WTC11 (cell line): ENCODE measurements around the gene HPS5.

Source experiments
- ATF1 ChIP-seq: sonication (generic); formaldehyde crosslinking; IDR thresholded peaks from 2 replicates; pipeline ENCODE4 v1.8.1; 2023; ENCODE audit warnings: mild to moderate bottlenecking, moderate library complexity, missing genetic modification reagents
- CREB1 ChIP-seq: sonication (generic); formaldehyde crosslinking; IDR thresholded peaks from 2 replicates; pipeline ENCODE4 v1.8.0; 2023; ENCODE audit warnings: mild to moderate bottlenecking, missing genetic modification reagents
- JUN ChIP-seq: sonication (generic); formaldehyde crosslinking; IDR thresholded peaks from 2 replicates; pipeline ENCODE4 v1.8.0; 2023; ENCODE audit warnings: mild to moderate bottlenecking, missing genetic modification reagents
- NR2C2 ChIP-seq: sonication (generic); formaldehyde crosslinking; IDR thresholded peaks from 2 replicates; pipeline ENCODE4 v1.8.0; 2022; ENCODE audit warnings: mild to moderate bottlenecking, missing genetic modification reagents
- NR3C1 ChIP-seq: sonication (generic); formaldehyde crosslinking; conservative IDR thresholded peaks from 2 replicates; pipeline ENCODE4 v1.8.1; 2023; ENCODE audit warnings: low read depth, mild to moderate bottlenecking, missing genetic modification reagents
- RORB ChIP-seq: fragments of 250-450 bp; sonication (Bioruptor Pico); IDR thresholded peaks from 2 replicates; pipeline ENCODE4 v1.9.0; 2021; ENCODE audit warnings: mild to moderate bottlenecking
- TCF7 ChIP-seq: sonication (generic); formaldehyde crosslinking; IDR thresholded peaks from 2 replicates; pipeline ENCODE4 v1.8.0; 2022; ENCODE audit warnings: mild to moderate bottlenecking, low read depth, missing genetic modification reagents, moderate library complexity
- ZNF121 ChIP-seq: sonication (generic); formaldehyde crosslinking; IDR thresholded peaks from 2 replicates; pipeline ENCODE4 v1.8.0; 2023; ENCODE audit warnings: missing genetic modification reagents
- TF ChIP-seq, protein P1 (sequence below): fragments of 200-600 bp; IDR thresholded peaks from 2 replicates; pipeline ENCODE4 v1.8.0; 2022; ENCODE audit warnings: antibody characterized with exemption
- TF ChIP-seq, protein P2 (sequence below): sonication (generic); formaldehyde crosslinking; IDR thresholded peaks from 2 replicates; pipeline ENCODE4 v1.8.0; 2023; ENCODE audit warnings: missing genetic modification reagents, mild to moderate bottlenecking, borderline replicate concordance
- TF ChIP-seq, protein P3 (sequence below): sonication (generic); formaldehyde crosslinking; IDR thresholded peaks from 2 replicates; pipeline ENCODE4 v1.8.0; 2023; ENCODE audit warnings: missing genetic modification reagents

DNA sequence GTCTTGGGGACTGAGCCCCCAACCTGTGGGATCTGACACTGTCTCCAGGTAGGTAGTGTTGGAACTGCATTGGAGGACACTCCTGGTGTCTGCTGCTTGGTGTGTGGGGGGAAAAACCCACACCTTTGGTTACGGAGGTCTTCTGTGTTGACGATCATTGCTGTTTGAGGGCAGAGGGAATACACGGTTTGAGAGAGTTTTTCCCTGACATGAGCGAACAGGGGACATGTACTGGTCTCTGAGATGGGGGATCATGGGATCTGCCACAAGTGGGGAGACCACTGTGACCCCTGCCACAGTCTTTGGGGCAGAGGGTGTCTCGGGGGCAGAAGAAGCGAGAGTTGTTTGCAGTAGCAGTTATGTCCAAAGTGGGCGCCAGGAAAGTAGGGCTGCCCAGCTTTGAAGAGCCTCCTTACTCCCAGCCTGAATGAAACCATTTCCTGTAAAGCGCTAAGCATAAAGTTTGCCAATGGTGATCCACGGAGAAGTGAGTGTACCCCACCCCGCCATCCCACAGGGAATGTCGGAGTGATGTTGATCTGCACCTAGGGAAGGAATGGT, 68.1 kb downstream of the HPS5 start:
- TF ChIP-seq, protein P1, sequence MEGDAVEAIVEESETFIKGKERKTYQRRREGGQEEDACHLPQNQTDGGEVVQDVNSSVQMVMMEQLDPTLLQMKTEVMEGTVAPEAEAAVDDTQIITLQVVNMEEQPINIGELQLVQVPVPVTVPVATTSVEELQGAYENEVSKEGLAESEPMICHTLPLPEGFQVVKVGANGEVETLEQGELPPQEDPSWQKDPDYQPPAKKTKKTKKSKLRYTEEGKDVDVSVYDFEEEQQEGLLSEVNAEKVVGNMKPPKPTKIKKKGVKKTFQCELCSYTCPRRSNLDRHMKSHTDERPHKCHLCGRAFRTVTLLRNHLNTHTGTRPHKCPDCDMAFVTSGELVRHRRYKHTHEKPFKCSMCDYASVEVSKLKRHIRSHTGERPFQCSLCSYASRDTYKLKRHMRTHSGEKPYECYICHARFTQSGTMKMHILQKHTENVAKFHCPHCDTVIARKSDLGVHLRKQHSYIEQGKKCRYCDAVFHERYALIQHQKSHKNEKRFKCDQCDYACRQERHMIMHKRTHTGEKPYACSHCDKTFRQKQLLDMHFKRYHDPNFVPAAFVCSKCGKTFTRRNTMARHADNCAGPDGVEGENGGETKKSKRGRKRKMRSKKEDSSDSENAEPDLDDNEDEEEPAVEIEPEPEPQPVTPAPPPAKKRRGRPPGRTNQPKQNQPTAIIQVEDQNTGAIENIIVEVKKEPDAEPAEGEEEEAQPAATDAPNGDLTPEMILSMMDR, result no peak
- TF ChIP-seq ATF1, result no peak
- no peak for TF ChIP-seq NR2C2
- no peak for TF ChIP-seq JUN (CRISPR knock-in tag)
- TF ChIP-seq NR3C1 (CRISPR knock-in tag), result no peak
- no peak for TF ChIP-seq ZNF121 (CRISPR knock-in tag)
- TF ChIP-seq CREB1 (CRISPR knock-in tag), result no peak
- TF ChIP-seq, protein P2, sequence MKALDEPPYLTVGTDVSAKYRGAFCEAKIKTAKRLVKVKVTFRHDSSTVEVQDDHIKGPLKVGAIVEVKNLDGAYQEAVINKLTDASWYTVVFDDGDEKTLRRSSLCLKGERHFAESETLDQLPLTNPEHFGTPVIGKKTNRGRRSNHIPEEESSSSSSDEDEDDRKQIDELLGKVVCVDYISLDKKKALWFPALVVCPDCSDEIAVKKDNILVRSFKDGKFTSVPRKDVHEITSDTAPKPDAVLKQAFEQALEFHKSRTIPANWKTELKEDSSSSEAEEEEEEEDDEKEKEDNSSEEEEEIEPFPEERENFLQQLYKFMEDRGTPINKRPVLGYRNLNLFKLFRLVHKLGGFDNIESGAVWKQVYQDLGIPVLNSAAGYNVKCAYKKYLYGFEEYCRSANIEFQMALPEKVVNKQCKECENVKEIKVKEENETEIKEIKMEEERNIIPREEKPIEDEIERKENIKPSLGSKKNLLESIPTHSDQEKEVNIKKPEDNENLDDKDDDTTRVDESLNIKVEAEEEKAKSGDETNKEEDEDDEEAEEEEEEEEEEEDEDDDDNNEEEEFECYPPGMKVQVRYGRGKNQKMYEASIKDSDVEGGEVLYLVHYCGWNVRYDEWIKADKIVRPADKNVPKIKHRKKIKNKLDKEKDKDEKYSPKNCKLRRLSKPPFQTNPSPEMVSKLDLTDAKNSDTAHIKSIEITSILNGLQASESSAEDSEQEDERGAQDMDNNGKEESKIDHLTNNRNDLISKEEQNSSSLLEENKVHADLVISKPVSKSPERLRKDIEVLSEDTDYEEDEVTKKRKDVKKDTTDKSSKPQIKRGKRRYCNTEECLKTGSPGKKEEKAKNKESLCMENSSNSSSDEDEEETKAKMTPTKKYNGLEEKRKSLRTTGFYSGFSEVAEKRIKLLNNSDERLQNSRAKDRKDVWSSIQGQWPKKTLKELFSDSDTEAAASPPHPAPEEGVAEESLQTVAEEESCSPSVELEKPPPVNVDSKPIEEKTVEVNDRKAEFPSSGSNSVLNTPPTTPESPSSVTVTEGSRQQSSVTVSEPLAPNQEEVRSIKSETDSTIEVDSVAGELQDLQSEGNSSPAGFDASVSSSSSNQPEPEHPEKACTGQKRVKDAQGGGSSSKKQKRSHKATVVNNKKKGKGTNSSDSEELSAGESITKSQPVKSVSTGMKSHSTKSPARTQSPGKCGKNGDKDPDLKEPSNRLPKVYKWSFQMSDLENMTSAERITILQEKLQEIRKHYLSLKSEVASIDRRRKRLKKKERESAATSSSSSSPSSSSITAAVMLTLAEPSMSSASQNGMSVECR (CRISPR knock-in tag), result no peak
- TF ChIP-seq, protein P3, sequence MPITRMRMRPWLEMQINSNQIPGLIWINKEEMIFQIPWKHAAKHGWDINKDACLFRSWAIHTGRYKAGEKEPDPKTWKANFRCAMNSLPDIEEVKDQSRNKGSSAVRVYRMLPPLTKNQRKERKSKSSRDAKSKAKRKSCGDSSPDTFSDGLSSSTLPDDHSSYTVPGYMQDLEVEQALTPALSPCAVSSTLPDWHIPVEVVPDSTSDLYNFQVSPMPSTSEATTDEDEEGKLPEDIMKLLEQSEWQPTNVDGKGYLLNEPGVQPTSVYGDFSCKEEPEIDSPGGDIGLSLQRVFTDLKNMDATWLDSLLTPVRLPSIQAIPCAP (CRISPR knock-in tag), result no peak
- no peak for TF ChIP-seq RORB (CRISPR knock-in tag)
- no peak for TF ChIP-seq TCF7
